ENCODE data around the gene PDPK1.
A peak's percentile ranks its signal among the peaks of the same experiment; 100 is the strongest.
"Not testable (repeated sequence)": the region's sequence is repeated elsewhere in the genome, so short reads cannot be mapped to it uniquely, and the experiment has no call there.

The PDPK1 gene

DNA sequence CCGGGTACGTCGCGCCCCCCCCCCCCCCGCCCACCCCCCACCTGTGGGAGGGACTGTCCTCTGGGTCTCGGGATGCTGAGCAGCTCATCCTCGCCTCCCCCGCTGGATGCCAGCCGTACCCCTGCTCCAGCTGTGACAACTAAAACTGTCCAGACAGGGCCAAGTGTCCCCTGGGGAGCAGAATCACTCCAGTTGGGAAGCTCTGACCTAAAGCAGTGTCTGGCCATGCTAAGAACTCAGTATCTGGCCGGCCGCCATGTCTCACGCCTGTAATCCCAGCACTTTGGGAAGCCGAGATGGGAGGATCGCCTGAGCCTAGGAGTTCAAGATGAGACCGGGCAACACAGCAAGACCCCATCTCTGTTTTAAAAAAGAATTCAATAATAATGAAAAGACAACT lies 83.0 kb downstream of the PDPK1 start:
- not testable (repeated sequence) for DNase-seq

DNA sequence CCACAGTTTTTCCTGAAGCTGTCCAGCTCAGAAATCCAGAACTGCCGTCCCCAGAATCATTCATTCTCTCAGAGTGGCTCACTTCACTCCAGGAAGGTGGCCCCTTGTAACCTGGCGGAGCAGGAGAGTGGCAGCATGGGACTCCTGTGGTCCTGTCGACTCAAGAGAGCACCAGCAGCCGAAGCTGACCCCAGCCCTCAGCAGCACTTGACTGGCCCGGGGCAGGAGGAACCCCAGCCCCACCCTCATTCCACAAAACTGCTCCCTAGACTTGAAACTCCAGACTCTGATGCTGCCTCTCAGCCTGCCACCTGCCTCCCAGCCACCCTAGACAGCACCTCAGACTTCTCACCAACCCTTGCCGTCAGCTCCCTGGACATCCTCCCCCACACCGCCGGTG lies 83.6 kb downstream of the PDPK1 start:
- not testable (repeated sequence) for DNase-seq

DNA sequence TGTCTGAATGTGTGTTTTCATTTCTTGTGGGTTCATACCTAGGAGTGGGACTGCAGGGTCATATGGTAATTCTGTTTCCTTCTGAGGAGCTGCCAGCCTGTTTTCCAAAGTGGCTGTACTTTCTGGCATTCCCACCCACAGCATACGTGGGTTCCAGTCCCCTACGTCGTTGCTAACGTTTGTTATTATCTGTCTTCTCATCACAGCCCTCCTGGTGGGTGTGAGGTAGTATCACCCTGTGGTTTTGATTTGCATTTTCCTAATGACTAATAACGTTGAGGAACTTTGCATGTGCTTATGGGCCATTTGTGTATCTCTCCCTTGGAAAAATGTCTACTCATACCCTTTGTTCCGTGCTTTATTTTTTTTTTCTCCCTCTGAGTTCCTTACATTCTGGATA lies 89.3 kb downstream of the PDPK1 start:
- not testable (repeated sequence) for DNase-seq

DNA sequence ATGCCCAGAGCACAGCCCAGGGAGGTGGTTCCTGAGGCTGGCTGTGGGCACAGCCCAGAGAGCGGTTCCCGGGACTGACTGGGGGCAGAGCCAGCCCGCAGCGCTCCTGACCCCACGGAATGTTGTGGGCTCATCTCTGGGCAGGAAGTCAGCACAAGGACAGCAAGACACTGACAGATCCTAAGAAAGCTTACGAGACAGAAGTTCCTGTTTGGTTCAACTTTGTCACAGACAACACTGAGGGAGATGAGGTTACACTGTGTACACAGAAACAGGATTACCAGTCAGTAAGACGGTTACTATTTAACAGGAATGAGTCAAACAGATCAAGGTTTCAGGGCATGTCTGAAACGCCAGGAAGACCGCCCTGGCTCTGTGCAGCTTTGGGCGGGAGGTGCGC lies 93.4 kb downstream of the PDPK1 start:
- DNase-seq: not testable (repeated sequence)

DNA sequence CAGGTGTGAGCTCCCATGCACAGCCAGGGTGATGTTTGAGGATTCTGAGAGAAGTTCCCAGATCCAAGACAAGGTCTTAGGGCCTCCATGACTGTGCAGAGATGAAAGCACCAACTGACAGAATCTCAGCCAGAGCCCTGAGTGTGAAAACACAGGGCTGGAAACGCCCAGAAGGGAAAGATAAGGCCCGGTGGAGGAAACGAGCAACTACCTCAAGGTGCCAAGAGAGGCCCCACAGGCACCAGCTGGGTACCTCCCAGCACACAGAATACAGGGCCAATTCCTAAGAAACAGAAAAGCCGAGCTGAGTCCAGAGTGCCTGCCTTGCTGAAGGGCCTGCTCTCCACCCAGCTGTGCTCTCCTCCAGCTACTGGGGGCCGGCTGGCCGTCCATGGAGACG lies 94.5 kb downstream of the PDPK1 start:
- DNase-seq: not testable (repeated sequence)

DNA sequence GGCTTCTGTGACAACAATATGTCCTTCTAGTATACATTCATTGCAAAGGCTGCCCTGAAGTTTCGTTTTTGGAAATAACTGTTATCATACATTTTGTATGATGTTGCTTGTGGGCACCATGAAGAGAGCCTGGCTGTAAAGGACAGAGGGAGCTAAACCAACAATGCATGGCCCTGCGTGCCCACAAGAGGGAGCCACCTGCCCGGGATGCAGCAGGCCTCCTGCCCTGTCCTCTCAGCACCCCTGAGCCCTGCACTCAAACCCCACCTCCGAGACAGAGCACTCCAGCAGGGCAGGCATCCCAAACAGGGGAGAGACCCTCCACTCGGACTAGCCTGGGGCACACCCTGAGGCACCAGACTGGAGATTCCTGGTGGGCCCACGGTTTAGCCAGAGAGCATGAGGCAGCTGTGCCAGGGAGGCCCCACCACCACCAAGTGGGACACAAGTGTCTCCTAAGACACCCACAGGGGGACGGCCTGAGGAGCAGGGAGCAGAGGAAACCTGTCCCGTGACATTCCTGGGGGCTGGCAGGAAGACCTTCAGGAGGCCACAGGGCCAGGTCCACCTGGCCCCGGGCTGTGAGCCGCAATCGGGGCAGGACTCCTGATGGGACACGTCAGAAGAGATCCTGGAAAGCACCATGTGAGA lies 101.4 kb downstream of the PDPK1 start:
- peak; percentile 40 to 56 for DNase-seq

DNA sequence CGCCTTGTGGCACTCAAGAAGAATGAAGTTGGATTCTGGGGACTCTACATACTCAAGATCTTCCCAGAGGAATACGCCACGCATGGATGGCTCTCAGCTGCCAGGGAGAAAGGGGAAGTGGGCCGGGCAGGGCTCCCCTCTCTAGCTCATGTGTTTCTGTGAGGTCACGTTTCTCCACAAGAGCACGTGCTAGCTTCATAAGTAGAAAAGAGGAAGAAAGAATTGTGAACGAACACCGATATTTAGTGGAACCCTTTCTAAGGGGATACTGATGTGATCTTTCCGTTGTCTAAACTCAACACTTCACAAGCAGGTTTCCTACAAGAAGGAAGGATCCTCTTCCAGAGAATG lies 101.9 kb downstream of the PDPK1 start:
- peak in 1 of 2 donors; percentile 19 for DNase-seq

DNA sequence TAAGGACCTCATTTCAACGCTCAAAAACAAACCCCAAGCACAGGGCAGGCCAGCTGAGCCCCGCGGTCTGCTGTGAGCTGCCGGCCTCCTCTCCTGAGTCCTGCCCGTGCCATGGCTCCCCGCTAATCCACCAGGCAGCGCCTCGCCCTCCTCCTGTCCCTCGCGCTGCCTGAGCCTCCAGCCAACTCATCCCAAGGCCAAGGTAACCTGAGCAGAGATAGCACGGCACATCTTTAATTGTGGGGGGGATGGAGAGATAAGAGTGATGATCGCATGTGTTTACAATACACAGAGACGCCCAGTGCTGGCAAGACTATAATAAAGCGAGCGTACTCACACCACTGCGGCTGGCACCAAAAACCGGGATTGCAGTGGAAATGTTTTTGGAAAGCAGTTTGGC lies 104.7 kb downstream of the PDPK1 start:
- not testable (repeated sequence) for DNase-seq

DNA sequence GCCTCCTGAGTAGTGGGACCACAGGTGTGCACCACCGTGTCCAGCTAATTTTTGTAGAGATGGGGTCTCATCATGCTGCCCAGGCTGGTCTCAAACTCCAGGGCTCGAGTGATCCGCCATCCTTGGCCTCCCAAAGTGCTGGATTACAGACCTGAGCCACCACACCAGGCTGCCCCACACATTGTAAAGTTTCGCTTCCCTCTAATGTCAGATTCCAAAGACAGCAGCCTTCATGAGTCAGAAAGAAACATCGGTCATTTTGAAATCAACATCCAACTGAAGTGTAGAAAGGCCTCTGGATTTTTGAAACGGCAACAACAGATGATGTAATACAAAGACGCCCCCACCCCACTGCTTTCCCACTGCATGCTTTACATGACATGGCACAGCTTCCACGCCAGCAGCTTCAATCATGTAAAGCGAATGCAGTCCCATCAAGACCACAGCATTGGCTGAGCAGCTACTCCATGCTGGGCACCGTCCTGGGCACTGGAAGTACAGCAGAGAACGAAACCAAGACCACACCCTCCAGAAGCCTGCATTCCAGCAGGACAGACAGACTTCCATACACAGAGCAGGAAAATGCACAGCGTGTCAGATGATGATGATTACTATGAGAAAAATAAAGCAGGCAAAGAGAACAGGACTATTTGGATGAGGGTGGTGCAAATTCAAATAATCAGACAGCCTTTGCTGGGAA lies 107.1 kb downstream of the PDPK1 start:
- DNase-seq: not testable (repeated sequence)

DNA sequence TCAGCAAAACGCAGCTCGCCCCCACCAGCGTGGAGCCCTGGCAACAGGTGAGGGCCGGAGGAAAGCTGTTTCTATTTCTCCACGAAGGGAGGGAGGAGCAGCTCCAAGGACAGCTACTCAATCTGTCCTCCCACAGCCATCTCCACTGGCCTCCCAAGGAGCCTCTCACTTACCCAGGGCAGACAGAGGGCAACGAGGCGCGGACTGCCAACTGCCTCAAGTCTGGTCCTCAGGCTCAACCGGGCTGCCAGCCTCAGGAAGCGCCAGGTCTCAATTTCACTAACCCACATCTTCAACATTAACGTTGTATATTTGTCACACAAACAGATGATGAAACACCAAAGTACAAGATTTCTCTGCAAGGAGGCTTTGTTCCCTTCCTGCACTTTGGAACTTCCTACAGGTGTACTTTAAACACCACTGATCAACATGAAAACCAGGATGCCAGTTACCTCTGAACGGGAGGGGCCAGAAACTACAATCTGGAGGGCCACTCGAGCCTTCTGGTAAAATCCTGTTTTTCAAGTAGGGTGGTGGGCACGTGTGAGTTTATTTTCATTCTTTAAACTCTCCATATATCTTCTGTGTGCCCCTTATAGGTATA lies 113.5 kb downstream of the PDPK1 start:
- DNase-seq: not testable (repeated sequence)

Data from CD4-positive, alpha-beta T cell treated with Interleukin-1 beta for 1 hour (primary cell).